HG03354 (cell line): ENCODE measurements around the gene MYADML2.
"Not testable (repeated sequence)": the region's sequence is repeated elsewhere in the genome, so short reads cannot be mapped to it uniquely, and the experiment has no call there.

Source experiments
- ATAC-seq: cut with Tn5 transposase; IDR thresholded peaks from one replicate; pipeline ENCODE4 v1.9.1; 2021; ENCODE audit warnings: mild to moderate bottlenecking; ENCODE audit not compliant: unreplicated experiment, poor library complexity, severe bottlenecking

MYADML2 gene, protein sequence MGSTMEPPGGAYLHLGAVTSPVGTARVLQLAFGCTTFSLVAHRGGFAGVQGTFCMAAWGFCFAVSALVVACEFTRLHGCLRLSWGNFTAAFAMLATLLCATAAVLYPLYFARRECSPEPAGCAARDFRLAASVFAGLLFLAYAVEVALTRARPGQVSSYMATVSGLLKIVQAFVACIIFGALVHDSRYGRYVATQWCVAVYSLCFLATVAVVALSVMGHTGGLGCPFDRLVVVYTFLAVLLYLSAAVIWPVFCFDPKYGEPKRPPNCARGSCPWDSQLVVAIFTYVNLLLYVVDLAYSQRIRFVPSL

DNA sequence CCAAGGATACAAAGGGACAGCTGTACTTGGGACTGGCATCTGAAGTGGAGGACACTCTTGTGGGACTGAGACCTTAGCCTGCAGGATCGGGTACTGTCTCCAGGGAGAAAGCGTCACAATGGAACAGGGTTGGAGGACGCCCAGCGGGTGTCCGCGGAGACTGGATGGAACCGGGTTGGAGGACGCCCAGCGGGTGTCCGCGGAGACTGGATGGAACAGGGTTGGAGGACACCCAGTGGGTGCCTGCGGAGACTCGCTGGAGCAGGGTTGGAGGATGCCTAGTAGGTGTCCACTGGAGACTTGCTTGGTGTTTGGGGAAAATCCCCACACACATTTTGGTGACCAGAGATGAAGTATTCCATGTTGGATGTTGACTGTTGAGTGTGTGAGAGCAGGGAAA, at the start of gene MYADML2:
Gene MYADML2 (minus strand): TSS at position 45 of the 400 bp plus-strand sequence. CDS start 5,492 bp downstream, outside the sequence.
- no peak for ATAC-seq

DNA sequence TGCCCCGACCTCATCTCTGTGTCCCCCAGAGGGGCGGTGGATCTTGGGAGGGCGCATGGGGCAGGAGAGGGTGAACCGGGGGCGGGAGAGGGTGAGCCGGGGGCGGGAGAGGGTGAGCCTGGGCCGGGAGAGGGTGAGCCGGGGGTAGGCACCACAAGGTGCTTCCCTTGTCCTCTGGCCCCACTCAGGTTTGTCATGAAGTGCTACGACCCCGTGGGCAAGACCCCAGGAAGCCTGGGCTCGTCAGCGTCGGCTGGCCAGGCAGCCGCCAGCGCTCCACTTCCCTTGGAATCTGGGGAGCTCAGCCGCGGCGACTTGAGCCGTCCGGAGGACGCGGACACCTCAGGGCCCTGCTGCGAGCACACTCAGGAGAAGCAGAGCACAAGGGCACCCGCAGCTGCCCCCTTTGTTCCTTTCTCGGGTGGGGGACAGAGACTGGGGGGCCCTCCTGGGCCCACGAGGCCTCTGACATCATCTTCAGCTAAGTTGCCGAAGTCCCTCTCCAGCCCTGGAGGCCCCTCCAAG, 49.3 kb upstream of the MYADML2 start:
- no peak for ATAC-seq

DNA sequence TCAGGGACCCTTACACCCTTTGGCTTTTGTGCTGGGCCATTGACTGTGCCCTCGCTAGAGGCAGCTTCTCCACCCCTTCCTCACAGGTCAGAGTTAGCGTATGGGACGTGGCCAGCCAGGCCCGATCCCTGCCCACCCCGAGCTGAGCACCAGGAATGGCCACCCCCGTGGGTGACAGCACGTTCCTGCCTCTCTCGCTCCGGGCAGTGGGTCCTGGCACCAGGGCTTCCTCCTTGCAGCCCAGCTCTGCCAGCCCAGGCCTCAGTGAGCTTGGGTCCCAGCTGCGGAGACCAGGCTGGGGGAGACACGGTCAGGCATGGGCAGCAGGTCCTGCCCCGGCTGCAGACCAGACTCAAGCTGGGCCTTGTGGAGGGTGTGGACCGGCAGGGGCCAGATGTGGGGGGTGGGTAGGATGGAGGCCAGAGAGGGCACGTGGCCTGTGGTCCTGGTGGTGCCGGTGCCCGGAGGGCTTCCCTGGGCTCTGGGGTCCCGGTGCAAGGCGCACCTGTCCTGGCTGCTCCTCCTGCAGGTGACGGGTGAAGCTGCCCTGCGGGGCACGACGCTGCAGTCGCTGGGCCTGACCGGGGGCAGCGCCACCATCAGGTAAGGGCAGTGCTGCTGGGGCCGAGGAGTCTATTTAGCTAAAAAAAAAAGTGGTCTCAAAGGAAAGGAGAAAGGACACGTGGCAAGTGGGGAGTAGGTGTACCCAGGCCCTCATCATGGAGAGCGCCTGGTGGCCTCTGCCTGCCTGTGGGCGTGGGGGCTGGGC, 48.6 kb upstream of the MYADML2 start:
- no peak for ATAC-seq

GRCh38 chr17:81994593-81995462, 47.8 kb upstream of the MYADML2 start:
- ATAC-seq = no peak

DNA sequence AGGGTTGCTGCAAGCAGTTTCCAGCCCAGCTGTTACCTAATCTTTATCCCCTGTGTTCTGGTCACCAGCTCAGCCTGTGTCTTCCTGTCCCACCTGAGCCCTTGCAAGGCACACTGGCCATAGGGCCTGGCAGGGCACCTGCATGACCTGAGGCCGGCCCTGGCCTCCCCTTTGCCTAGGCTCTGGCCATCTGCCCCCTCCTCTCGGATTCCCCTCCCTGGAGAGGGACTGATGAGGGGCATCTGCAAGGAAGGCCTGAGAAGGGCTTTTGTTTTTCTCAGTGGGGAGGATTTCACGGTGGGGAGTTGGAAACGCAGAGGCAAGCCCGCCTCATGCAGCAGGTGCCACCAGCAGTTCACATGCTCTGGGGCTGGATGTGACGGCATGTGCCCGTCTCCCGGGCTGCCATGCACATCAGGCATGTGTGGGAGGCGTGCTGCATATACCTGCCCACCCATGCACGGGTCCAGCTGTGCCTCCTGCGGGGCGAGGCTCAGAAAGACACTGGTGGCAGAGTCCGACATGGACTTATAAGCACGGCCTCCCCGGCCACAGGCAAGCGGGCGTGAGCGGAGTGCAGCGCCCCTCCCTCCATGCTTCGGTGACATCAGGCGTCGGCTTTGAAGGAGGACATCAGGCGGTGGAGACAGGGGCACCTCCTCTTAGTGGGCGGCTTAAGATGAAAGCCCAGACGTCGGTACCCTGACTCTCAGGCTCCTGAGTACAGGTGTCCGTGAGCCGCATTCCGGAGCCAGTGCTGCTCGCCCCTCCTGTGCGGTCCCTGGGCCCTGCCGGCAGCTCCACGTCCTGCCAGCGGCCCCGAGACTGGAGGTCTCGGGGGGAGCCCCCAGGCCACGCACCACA, 46.9 kb upstream of the MYADML2 start:
- ATAC-seq = no peak

- ATAC-seq = no peak
Measured at GRCh38 chr17:81992306-81993102, 45.5 kb upstream of the MYADML2 start.

- ATAC-seq = no peak
Measured at GRCh38 chr17:81991684-81992305, 44.8 kb upstream of the MYADML2 start.

DNA sequence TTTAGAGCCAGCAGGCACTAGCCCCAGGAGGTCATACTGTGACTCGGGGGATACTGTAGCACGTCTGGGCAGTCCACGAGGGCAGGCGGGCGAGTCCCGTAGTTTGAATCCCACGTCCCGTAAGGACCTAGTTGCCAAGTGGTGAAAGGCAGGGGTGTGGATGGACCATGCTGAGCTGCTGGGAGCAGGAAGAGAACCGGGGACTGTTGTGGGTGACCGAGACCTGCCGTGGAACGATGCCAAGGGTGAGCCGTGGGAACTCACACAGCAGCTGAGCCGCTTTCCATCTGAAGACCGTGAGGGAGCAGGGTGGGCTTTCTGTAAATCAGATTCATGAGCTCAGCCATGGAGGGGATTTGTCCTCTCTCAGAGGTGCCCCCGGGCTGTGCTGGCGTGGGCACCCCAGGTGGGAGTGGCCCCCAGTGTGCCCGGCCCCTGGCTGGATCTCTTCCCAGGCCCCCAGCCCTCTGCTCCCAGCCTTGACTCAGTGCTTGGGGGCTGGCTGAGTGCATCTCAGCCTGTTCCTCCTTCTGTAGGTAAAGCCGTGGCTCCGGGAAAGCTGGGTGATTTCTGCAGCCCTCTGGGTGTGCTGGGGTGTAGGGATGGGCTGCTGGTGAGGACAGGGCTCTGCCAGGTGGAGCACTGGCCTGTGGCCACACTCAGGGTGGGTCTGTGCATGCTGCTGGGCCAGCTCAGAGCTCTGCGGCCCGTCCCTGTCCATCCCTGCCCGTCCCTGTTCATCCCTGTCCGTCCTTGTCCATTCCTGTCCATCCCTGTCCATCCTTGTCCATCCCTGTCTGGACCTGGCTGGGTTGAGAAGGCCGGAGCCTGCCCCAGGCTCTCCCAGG, 44.0 kb upstream of the MYADML2 start:
- no peak for ATAC-seq

DNA sequence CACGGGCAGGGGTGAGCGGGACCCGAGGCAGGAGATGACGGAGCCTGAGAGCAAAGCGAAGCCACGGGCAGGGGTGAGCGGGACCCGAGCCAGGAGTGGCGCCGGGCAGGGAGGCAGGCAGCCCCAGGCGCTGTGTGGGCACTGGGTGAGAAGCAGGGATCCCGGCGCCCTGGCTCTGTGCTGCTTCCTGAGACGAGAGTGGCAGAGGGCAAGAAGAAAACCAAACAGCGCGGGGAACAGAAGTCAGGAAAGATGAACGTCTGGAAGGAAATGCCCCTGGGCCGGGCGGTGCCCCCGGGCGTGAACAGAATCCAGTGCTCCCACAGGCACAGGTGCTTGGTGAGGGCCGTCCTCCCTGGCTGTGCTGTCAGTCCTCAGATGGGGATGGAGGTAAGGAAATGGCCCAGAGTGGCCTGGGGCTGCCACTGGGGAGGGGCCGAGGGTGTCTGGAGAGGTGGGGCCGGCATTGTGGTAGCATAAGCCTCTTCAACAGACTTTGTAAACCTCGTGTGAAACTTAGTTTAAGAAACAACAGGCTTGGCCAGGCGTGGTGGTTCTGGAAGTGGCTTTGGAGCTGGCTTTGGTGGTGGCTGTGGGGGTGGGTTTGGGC, 40.2 kb upstream of the MYADML2 start:
- ATAC-seq = no peak

DNA sequence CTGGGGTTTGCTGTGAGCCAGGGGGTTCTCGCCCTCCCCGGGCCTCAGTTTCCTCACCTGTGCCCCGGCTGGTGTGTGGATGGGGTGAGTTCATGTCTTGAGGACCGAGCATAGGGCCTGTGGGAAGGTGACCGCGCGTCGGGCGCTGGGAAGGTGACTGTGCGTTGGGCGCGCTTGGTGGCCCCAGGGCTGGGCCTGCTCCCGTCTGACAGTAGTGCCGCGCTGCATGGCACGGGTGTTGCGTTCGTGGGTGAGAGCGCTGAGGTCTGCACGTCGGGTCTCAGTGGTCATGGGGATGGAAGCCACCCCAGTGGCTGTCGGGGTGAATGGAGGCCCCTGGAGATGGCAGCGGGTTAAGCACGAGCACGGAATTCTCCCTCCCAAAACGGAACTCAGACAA, 39.6 kb upstream of the MYADML2 start:
- ATAC-seq = no peak

DNA sequence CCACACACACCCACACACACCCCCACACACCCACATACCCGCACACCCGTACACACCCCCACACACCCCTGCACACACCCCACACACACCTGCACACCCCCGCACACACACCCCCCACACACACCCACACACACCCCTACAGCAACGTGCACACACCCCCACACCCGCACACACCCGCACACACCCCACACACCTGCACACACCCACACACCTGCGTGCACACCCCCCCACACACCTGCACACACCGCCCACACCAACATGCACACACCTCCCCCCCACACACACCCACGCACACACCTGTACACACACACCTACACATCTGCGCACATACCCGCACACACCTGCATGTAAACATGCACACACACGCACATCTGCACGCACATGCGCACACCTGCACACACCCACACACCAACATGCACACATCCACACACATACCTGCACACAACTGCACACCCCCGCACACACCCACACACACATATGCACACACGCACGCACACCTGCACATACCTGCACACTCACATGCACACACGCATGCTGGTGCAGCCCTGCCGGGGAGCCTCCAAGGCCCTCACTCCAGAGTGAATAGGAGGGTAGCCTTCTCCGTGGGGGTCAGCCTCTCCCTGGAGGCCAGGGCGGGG, 37.9 kb upstream of the MYADML2 start:
- ATAC-seq = no peak

GRCh38 chr17:81983639-81984373, 36.8 kb upstream of the MYADML2 start:
- ATAC-seq = no peak

- no peak for ATAC-seq
Measured at GRCh38 chr17:81983011-81983638, 36.1 kb upstream of the MYADML2 start.

DNA sequence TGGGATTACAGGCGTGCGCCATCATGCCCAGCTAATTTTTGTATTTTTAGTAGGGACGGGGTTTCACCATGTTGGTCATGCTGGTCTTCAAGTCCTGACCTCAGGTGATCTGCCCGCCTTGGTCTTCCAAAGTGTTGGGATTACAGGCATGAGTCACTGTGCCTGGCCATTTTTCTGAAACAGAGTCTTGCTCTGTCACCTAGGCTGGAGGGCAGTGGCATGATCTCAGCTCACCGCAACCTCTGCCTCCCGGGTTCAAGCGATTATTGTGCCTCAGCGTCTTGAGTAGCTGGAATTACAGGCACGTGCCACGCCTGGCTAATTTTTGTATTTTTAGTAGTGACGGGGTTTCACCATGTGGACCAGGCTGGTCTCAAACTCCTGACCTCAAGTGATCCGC, 34.5 kb upstream of the MYADML2 start:
- not testable (repeated sequence) for ATAC-seq

DNA sequence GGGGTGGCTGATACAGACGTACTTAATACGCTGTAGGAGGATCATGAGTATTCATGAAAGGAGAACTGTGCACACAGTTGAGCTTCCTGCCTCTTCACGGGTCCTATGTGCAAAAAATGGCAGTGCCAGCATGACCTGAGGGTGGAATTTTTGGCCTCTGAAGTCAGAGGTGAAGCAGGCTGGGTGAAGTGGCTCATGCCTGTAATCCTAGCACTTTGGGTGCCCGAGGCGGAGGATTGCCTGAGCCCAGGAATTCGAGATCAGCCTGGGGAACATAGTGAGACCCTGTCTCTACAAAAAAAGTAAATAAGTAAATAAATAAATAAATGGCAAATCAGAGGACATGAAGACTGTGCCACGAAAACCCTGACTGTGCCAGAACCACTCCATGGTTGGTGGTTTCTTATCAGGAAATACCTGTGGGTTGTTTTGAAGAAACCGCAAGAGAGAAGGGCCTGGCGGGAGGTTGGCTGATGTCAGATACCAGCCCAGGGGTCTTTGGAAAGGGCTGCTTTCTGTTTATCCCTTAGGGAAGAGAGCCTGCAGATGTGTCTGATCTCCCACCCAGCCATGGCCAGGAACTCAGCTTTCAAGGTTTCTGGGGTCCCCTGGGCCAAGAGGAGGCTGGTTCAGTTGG, 33.8 kb upstream of the MYADML2 start:
- no peak for ATAC-seq
